Memory B cell (primary cell): ENCODE data around the gene DPP10.
"Not testable (repeated sequence)": the region's sequence is repeated elsewhere in the genome, so short reads cannot be mapped to it uniquely, and the experiment has no call there.

Experiments
- ATAC-seq: fragments of 150-1000 bp; cut with Tn5 transposase; 2 replicates; pipeline ENCODE4 v1.10.0; 2021; ENCODE audit warnings: low read depth, mild to moderate bottlenecking, moderate library complexity
- DNase-seq, 2 donors: peaks; one replicate each; pipeline ENCODE4 v3.0.0; 2022; ENCODE audit warnings: low spot score in 2 of 2
- H3K27ac Mint-ChIP-seq: one replicate; pipeline ENCODE4 v1.8.0; 2022; ENCODE audit warnings: mild to moderate bottlenecking, moderate library complexity, mixed read lengths
- H3K27me3 Mint-ChIP-seq: one replicate; pipeline ENCODE4 v1.8.0; 2022; ENCODE audit warnings: mixed read lengths
- H3K36me3 Mint-ChIP-seq: one replicate; pipeline ENCODE4 v1.8.0; 2022; ENCODE audit warnings: mild to moderate bottlenecking, mixed read lengths
- H3K4me1 Mint-ChIP-seq: one replicate; pipeline ENCODE4 v1.8.0; 2022; ENCODE audit warnings: mixed read lengths
- H3K4me3 Mint-ChIP-seq: one replicate; pipeline ENCODE4 v1.8.0; 2022; ENCODE audit warnings: mild to moderate bottlenecking, moderate library complexity, mixed read lengths
- H3K9me3 Mint-ChIP-seq: one replicate; pipeline ENCODE4 v1.8.0; 2022; ENCODE audit warnings: mixed read lengths

Gene DPP10

GRCh38 chr2:114922076-114922475 lies 479.6 kb downstream of the DPP10 start:
- no peak overlapping the region for H3K27ac Mint-ChIP-seq
- no peaks in the 10 kb centered on the region for H3K36me3 Mint-ChIP-seq
- H3K4me1 Mint-ChIP-seq = no peaks in the 10 kb centered on the region
- H3K9me3 Mint-ChIP-seq = peaks cover 1% of the 10 kb centered on the region
- ATAC-seq (no peak), DNase-seq (no peak)
- H3K4me3 Mint-ChIP-seq = no peak overlapping the region
- H3K27me3 Mint-ChIP-seq = no peaks in the 10 kb centered on the region

GRCh38 chr2:114925296-114926255 lies 483.1 kb downstream of the DPP10 start:
- Mint-ChIP-seq H3K9me3 (peaks cover 6% of the 10 kb centered on the region), H3K27me3 (no peaks in the 10 kb centered on the region), H3K36me3 (no peaks in the 10 kb centered on the region), H3K27ac (no peak overlapping the region), H3K4me1 (no peaks in the 10 kb centered on the region), H3K4me3 (no peak overlapping the region)
- DNase-seq (no peak), ATAC-seq (no peak)

GRCh38 chr2:114926303-114926702 lies 483.9 kb downstream of the DPP10 start:
- Mint-ChIP-seq H3K27ac (no peak overlapping the region), H3K36me3 (no peaks in the 10 kb centered on the region), H3K9me3 (peaks cover 7% of the 10 kb centered on the region), H3K4me1 (no peaks in the 10 kb centered on the region), H3K4me3 (no peak overlapping the region), H3K27me3 (no peaks in the 10 kb centered on the region)
- ATAC-seq (no peak), DNase-seq (no peak)

GRCh38 chr2:114929225-114929624 lies 486.8 kb downstream of the DPP10 start:
- ATAC-seq (no peak), DNase-seq (no peak)
- peaks cover 11% of the 10 kb centered on the region for H3K9me3 Mint-ChIP-seq

GRCh38 chr2:114933671-114934241 lies 491.3 kb downstream of the DPP10 start:
- H3K4me3 Mint-ChIP-seq = no peak overlapping the region
- no peaks in the 10 kb centered on the region for H3K27me3 Mint-ChIP-seq
- no peaks in the 10 kb centered on the region for H3K4me1 Mint-ChIP-seq
- H3K27ac Mint-ChIP-seq = no peak overlapping the region
- ATAC-seq (no peak), DNase-seq (no peak)
- no peaks in the 10 kb centered on the region for H3K36me3 Mint-ChIP-seq
- H3K9me3 Mint-ChIP-seq = peaks cover 15% of the 10 kb centered on the region

More at GRCh38 chr2:114929225-114929624, 486.8 kb downstream of the DPP10 start:
- H3K4me1 Mint-ChIP-seq = no peaks in the 10 kb centered on the region
- H3K36me3 Mint-ChIP-seq = no peaks in the 10 kb centered on the region
- no peak overlapping the region for H3K4me3 Mint-ChIP-seq
- H3K27ac Mint-ChIP-seq = no peak overlapping the region
- H3K27me3 Mint-ChIP-seq = no peaks in the 10 kb centered on the region

GRCh38 chr2:114935031-114935430 lies 492.6 kb downstream of the DPP10 start:
- Mint-ChIP-seq H3K9me3 (peaks cover 10% of the 10 kb centered on the region), H3K36me3 (no peaks in the 10 kb centered on the region), H3K27ac (no peak overlapping the region), H3K4me1 (no peaks in the 10 kb centered on the region), H3K27me3 (no peaks in the 10 kb centered on the region), H3K4me3 (no peak overlapping the region)
- ATAC-seq = no peak
- no peak for DNase-seq

GRCh38 chr2:114937366-114937930 lies 495.0 kb downstream of the DPP10 start:
- Mint-ChIP-seq H3K27me3 (no peaks in the 10 kb centered on the region), H3K27ac (no peak overlapping the region), H3K4me3 (no peak overlapping the region), H3K36me3 (no peaks in the 10 kb centered on the region), H3K9me3 (peaks cover 8% of the 10 kb centered on the region), H3K4me1 (no peaks in the 10 kb centered on the region)
- DNase-seq = no peak
- no peak for ATAC-seq

- H3K27me3 Mint-ChIP-seq = no peaks in the 10 kb centered on the region
These were observed 498.5 kb downstream of the DPP10 start for GRCh38 chr2:114940785-114941458.

GRCh38 chr2:114949228-114949804 lies 506.9 kb downstream of the DPP10 start:
- Mint-ChIP-seq H3K27me3 (no peaks in the 10 kb centered on the region), H3K9me3 (no peaks in the 10 kb centered on the region)

More at GRCh38 chr2:114940785-114941458, 498.5 kb downstream of the DPP10 start:
- no peaks in the 10 kb centered on the region for H3K4me1 Mint-ChIP-seq
- DNase-seq = no peak
- no peak overlapping the region for H3K4me3 Mint-ChIP-seq
- H3K36me3 Mint-ChIP-seq = no peaks in the 10 kb centered on the region
- no peaks in the 10 kb centered on the region for H3K9me3 Mint-ChIP-seq
- H3K27ac Mint-ChIP-seq = no peak overlapping the region
- ATAC-seq = no peak

GRCh38 chr2:114960389-114960788 lies 517.9 kb downstream of the DPP10 start:
- peaks cover 6% of the 10 kb centered on the region for H3K9me3 Mint-ChIP-seq
- no peaks in the 10 kb centered on the region for H3K4me1 Mint-ChIP-seq
- no peak for DNase-seq
- H3K36me3 Mint-ChIP-seq = no peaks in the 10 kb centered on the region
- H3K27me3 Mint-ChIP-seq = no peaks in the 10 kb centered on the region
- no peak overlapping the region for H3K4me3 Mint-ChIP-seq
- no peak overlapping the region for H3K27ac Mint-ChIP-seq
- ATAC-seq = no peak

More at GRCh38 chr2:114949228-114949804, 506.9 kb downstream of the DPP10 start:
- DNase-seq = no peak
- Mint-ChIP-seq H3K36me3 (no peaks in the 10 kb centered on the region), H3K4me3 (no peak overlapping the region), H3K27ac (no peak overlapping the region), H3K4me1 (no peaks in the 10 kb centered on the region)
- ATAC-seq = no peak

GRCh38 chr2:114962532-114962931 lies 520.1 kb downstream of the DPP10 start:
- no peak overlapping the region for H3K27ac Mint-ChIP-seq

GRCh38 chr2:114968748-114969400 lies 526.4 kb downstream of the DPP10 start:
- Mint-ChIP-seq H3K27me3 (no peaks in the 10 kb centered on the region), H3K36me3 (no peaks in the 10 kb centered on the region), H3K4me1 (no peaks in the 10 kb centered on the region), H3K4me3 (no peak overlapping the region), H3K27ac (no peak overlapping the region), H3K9me3 (peaks cover 4% of the 10 kb centered on the region)
- DNase-seq = no peak
- ATAC-seq = no peak

More at GRCh38 chr2:114962532-114962931, 520.1 kb downstream of the DPP10 start:
- H3K4me1 Mint-ChIP-seq = no peaks in the 10 kb centered on the region
- H3K36me3 Mint-ChIP-seq = no peaks in the 10 kb centered on the region
- DNase-seq = no peak
- no peak overlapping the region for H3K4me3 Mint-ChIP-seq
- peaks cover 6% of the 10 kb centered on the region for H3K9me3 Mint-ChIP-seq
- H3K27me3 Mint-ChIP-seq = no peaks in the 10 kb centered on the region
- no peak for ATAC-seq

GRCh38 chr2:115004321-115004720 lies 561.9 kb downstream of the DPP10 start:
- H3K27ac Mint-ChIP-seq, H3K4me1 Mint-ChIP-seq, ATAC-seq, DNase-seq, H3K4me3 Mint-ChIP-seq, H3K27me3 Mint-ChIP-seq, H3K9me3 Mint-ChIP-seq, H3K36me3 Mint-ChIP-seq: not testable (repeated sequence)
